ENCODE results near the gene MRAS. TPM values are rescaled to one million over a fixed set of nuclear protein-coding genes. Genes with fewer than 3 reads are reported as not detected.

Gene MRAS
- 23.5 and 29.6 TPM in 2 replicates for total RNA-seq (2014; rRNA removed; shearing (Covaris generic))

GRCh38 chr3:138347960-138348753 is at the start of gene MRAS:
MRAS (plus strand) TSS chr3:138348579; CDS start chr3:138372884, 24,305 bp downstream.
- peak; percentile 85 for DNase-seq (ENCODE audit: low read depth)

- no peak for DNase-seq (ENCODE audit: low read depth)
Measured at GRCh38 chr3:138300647-138301046, 47.7 kb upstream of the MRAS start.

GRCh38 chr3:138303474-138303873 is 44.9 kb upstream of the MRAS start:
- no peak for DNase-seq (ENCODE audit: low read depth)

DNA sequence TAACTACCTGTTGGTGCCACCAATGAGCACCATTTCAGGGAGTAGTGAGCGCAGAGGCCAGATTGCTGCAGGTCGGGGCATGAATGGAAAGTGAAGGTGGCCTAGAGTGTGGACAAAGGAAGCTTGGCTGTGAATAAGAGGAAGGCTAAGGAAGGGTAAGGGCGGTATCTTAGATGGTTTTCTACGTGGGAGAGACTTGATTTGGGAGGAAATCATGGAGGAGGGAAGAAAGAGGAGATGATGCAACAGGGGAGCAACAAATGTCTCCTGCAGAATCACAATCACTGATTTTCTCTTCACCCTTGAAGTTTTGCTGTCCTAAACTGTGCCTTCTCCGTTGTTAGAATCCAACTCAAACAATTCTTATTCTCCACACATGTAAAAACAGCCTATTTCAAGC is 40.5 kb upstream of the MRAS start:
- no peak for DNase-seq (ENCODE audit: low read depth)

GRCh38 chr3:138308783-138309182 is 39.6 kb upstream of the MRAS start:
- no peak for DNase-seq (ENCODE audit: low read depth)

DNA sequence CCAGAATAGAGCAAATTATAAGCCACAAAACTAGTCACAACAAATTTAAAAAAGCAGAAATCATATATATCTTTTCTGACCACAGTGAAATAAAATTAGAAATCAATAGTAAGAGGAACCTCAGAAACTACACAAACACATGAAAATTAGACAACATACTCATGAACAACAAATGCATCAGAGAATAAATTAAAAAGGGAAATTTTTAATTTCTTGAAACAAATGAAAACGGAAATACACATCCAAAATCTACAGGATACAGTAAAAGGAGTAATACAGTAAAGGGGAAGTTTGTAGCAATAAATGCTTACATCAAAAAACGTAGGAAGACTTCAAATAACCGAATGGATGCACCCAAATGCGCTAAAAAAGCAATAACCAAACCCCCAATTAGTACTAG is 37.9 kb upstream of the MRAS start:
- DNase-seq (ENCODE audit: low read depth): no peak

DNA sequence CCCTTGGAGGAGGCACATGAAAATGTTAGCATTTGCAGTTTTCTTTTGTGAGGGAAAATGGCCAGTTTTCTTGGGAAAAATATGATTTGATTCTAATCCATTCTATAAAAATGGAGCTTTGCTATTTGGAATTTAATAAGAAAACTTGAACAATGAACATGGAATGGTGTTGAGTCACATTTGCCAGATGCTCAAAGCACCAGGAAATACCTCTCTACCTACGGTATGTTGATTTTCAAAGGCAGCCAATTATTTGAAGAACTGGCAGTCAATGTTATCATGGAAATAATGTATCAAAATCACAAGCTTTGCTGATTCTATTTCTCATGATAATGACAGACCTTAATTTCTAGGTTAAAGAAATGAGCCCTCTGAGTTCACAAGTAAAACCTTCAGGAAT is 33.6 kb upstream of the MRAS start:
- no peak for DNase-seq (ENCODE audit: low read depth)

DNA sequence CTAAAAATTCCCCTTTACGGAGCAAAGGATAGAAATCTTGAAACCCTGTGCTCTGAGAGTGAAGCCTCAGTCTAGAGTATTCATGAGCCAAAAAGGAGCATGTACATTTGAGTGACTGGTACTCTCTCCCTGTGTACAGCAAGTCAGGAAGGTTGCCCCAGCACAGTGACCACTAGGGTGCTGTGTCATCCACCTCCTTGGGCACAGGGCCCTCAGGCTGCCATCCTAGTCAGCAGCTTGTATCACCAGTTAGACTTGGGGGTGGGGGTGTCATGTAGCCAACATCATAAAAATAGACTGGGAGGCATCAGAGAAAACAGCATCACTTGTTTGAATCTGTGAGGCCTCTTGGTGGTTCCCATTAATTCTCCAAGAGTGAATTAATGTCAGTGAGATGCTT is 30.7 kb upstream of the MRAS start:
- DNase-seq (ENCODE audit: low read depth): no peak

GRCh38 chr3:138323971-138324370 is 24.4 kb upstream of the MRAS start:
- DNase-seq (ENCODE audit: low read depth): no peak

DNA sequence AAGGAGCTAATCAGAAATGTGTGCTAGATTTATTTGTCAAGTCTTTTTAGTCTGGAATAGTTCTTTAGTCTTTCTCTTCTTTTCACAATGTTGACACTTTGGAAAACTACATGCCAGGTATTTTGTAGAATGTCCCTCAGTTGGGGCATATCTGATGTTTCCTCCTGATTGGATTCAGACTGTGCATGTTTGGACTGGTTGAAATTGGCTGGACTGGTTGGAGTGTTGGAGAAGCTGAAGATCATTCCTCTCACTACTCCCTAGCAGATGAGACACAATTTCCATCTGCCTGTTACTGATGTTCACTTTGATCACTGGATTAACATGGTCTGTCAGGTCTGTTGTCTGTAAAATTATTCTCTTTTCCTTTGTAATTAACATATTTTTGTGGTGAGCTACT is 22.4 kb upstream of the MRAS start:
- no peak for DNase-seq (ENCODE audit: low read depth)

- no peak for DNase-seq (ENCODE audit: low read depth)
Measured at GRCh38 chr3:138326866-138327595, 21.3 kb upstream of the MRAS start.

- DNase-seq (ENCODE audit: low read depth): no peak
Measured at GRCh38 chr3:138327831-138328230, 20.5 kb upstream of the MRAS start.

DNA sequence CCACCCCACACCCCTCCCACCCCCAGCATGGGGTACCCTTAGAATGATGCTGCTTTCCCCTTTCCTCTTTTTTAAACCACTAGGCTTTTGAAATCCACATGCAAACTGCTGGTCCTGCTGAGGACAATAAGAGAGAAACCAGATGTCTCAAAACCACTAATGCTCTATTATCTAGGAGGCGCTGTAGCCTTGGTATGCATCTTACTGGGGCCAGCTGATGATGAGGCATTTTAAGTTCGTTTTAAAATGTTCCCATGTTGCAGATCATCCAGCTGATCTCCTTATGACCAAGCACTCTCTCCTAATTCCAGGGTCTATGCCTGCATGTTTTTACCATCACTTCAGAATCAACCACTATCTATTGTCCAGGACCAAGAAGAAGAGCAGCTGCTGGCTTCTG is 20.0 kb upstream of the MRAS start:
- peak; percentile 39 for DNase-seq (ENCODE audit: low read depth)

DNA sequence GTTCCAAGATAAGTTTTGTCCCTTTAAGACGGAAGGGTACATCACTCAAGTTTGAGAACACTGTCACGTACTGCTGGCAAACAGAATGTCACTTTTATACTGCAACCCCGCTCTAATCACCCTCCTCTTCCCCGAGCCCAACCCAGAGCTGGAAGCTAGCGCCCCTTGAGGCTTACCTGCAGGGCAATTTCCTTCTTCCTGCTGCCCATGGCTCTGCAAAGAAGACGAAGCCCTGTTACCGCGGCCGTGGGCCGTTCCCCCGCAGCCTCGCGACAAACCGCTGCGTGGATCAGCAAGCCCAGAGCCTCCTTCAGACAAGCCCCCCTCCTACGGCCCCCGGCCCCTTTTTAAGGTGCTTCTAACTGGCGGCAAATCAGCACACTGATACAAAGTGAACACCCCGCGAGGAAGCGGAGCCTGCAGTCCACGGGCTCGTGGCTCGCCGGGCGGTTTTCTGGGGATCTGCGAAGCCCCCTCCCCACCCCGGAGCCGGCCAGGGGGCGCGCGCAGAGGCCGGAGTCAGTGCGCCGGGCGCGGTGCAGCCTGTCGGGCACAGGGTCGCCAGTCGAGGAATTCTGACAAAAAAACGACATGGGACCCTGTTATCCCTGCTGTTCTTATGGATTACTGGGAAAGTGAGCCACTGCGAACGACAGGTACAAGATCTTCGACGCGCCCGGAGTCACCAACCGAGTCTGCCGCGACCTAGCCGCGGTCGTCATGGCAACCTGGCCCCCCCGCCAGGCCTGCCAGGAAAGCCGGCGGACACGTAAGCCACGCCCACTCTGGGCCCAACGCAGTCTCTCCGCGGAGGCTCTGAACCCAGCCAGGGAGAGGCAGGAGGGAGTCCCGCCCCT is 19.0 kb upstream of the MRAS start, which contains the start of gene NME9:
NME9 (minus strand) TSS at position 725 of the 857 bp plus-strand sequence; CDS start at position 209, 516 bp downstream.
- peak; percentile 82 for DNase-seq (ENCODE audit: low read depth)

DNA sequence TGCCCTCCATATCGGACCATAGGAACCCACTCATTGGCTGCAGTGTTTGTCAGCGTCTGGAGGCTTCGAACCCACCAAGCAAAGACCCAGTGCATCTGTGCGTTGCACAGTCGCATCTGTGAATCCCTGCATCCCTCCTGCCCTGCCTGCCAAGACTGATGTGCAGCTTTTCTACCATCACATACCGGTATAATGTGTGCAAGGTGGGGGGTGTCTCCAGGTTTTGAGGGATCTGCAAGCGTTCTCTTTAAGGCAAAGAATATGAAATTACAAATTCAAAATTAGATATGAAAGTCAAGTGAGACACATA is 18.4 kb upstream of the MRAS start:
- no peak for DNase-seq (ENCODE audit: low read depth)

DNA sequence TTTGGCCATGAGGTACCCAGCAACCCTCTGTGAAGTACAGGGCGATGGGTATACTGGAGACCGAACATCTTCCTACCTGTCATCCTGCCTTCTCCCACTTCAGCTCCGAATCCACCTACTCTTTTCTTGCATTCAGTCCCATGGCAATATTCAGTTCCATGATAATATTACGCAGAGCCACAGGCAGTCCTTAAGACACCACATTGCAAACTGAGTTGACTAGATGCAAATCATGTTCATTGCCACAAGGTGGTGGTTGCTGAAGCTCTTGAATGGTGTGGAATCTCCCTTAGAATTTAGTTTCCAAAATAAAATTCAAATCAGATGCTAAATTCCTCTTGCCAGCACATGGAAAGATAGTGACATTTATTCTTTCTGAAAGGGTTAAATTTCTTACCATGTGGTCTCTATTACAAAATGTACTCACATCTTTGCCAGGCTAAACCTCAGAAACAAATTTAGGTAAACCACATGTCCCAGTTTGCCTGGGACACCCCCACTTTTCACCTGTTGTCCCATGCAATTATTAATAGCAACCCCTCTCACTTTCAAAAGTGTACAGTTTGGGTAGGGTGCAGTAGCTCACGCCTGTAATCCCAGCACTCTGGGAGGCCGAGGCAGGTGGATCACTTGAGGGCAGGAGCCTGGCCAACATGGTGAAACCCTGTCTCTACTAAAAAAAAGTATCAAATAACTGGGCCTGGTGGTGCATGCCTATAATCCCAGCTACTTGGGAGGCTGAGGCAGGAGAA is 17.1 kb upstream of the MRAS start:
- DNase-seq (ENCODE audit: low read depth): peak; percentile 21

- DNase-seq (ENCODE audit: low read depth): peak; percentile 49
Measured at GRCh38 chr3:138332472-138333073, 15.8 kb upstream of the MRAS start.

DNA sequence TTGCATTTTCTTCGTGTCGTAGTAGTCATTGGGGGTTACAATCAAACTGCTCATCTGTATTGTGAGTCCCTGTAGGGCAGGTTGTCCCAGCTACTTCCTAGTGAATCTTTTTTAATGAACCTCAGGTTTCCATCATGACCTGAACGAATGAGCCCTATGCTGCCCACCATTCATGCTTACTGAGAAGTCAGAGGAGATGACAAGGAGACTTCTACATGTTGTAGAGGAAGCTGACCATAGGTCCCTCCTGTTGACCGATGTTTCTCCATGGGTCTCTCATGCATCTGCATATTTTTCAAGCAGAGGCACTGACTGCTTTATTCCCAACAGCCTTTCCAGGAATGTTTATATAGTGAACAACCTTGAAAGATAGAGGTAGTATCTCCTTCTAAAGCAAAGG is 13.8 kb upstream of the MRAS start:
- no peak for DNase-seq (ENCODE audit: low read depth)

- DNase-seq (ENCODE audit: low read depth): no peak
Measured at GRCh38 chr3:138336454-138336999, 11.9 kb upstream of the MRAS start.

DNA sequence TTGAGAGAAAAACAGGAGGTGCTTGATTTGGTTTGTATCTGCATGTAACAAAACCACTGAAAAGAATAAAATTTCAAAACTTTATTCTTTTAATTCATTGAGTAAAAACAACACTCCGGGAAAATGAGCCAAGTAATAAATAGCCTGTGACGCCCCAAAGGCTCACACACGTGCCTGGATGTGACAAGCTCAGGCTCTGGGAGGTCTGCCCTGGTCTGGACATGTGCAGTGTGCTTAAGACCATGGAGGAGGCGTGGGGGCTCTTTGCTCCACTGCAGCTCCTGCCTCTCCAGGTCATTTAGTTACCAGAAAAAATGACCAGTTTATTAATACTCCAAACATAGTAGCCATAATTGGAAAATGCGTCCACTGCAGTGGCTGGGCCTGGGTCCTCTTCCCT is 10.1 kb upstream of the MRAS start:
- no peak for DNase-seq (ENCODE audit: low read depth)

DNA sequence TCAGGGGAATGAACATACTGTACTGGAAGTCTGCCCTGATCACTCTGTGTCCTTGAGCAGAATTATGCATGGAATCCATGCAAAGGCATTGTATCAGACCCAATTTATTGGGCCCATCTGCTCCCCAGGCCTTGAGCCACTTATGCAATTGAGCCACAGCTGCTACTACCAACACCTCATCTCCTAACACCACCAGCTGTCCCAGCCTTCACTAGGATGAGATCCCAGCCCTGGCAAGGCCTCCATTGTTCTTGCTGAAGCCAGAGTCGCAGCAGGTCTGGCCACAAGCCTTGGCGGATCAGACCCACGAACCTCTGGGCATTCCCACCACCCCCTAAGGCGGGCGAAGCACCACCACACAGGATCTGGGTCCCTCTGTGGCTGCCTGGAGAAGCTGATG is 9.6 kb upstream of the MRAS start:
- DNase-seq (ENCODE audit: low read depth): no peak
